GM19455 (cell line): ENCODE results near the gene RASGRF2.
"Not testable (repeated sequence)": the region's sequence is repeated elsewhere in the genome, so short reads cannot be mapped to it uniquely, and the experiment has no call there.

Experiments used
- ATAC-seq: cut with Tn5 transposase; IDR thresholded peaks from one replicate; pipeline ENCODE4 v1.9.1; 2021; ENCODE audit not compliant: unreplicated experiment

Gene RASGRF2

GRCh38 chr5:81019748-81020147, 59.6 kb downstream of the RASGRF2 start:
- no peak for ATAC-seq

- ATAC-seq: no peak
Measured at GRCh38 chr5:81020478-81021167, 60.5 kb downstream of the RASGRF2 start.

- no peak for ATAC-seq
Measured at GRCh38 chr5:81021486-81021885, 61.3 kb downstream of the RASGRF2 start.

- ATAC-seq: no peak
Measured at GRCh38 chr5:81021951-81022687, 62.0 kb downstream of the RASGRF2 start.

- no peak for ATAC-seq
Measured at GRCh38 chr5:81022688-81023084, 62.5 kb downstream of the RASGRF2 start.

- no peak for ATAC-seq
Measured at GRCh38 chr5:81023261-81023970, 63.3 kb downstream of the RASGRF2 start.

GRCh38 chr5:81027481-81028058, 67.4 kb downstream of the RASGRF2 start:
- ATAC-seq: no peak

GRCh38 chr5:81028888-81029287, 68.7 kb downstream of the RASGRF2 start:
- not testable (repeated sequence) for ATAC-seq

GRCh38 chr5:81029736-81030135, 69.6 kb downstream of the RASGRF2 start:
- ATAC-seq: not testable (repeated sequence)

GRCh38 chr5:81030236-81031034, 70.3 kb downstream of the RASGRF2 start:
- not testable (repeated sequence) for ATAC-seq

- ATAC-seq: no peak
Measured at GRCh38 chr5:81035522-81035921, 75.4 kb downstream of the RASGRF2 start.

- ATAC-seq: no peak
Measured at GRCh38 chr5:81038495-81038894, 78.3 kb downstream of the RASGRF2 start.

- ATAC-seq: no peak
Measured at GRCh38 chr5:81044868-81045267, 84.7 kb downstream of the RASGRF2 start.

- ATAC-seq: no peak
Measured at GRCh38 chr5:81045389-81045807, 85.2 kb downstream of the RASGRF2 start.

GRCh38 chr5:81046041-81046440, 85.9 kb downstream of the RASGRF2 start:
- ATAC-seq: no peak

GRCh38 chr5:81052325-81052724, 92.2 kb downstream of the RASGRF2 start:
- no peak for ATAC-seq

GRCh38 chr5:81053282-81053681, 93.1 kb downstream of the RASGRF2 start:
- not testable (repeated sequence) for ATAC-seq

- ATAC-seq: no peak
Measured at GRCh38 chr5:81058121-81058520, 98.0 kb downstream of the RASGRF2 start.

- no peak for ATAC-seq
Measured at GRCh38 chr5:81065492-81065891, 105.3 kb downstream of the RASGRF2 start.

GRCh38 chr5:81066102-81066501, 105.9 kb downstream of the RASGRF2 start:
- no peak for ATAC-seq

- no peak for ATAC-seq
Measured at GRCh38 chr5:81067406-81067805, 107.2 kb downstream of the RASGRF2 start.
